Thoracic aorta (tissue), 2 donors: ENCODE measurements around the gene SMIM1. TPM values are rescaled to one million over a fixed set of nuclear protein-coding genes. Genes with fewer than 3 reads are reported as not detected.

ENCODE experiments used
- ATAC-seq: fragments of 150-250 bp; one replicate; pipeline ENCODE4 v1.8.0; 2017; ENCODE audit warnings: low read depth; ENCODE audit not compliant: insufficient number of reproducible peaks, low FRiP score
- DNase-seq: peaks from one replicate; pipeline ENCODE4 v3.0.0-alpha.2; 2020; ENCODE audit warnings: low spot score
- H3K27ac ChIP-seq, 2 donors: fragments of 200-600 bp; sonication (generic); 1 replicate in 1 of 2; 2 replicates in 1 of 2; pipeline ENCODE4 v1.5.1; 2016; ENCODE audit warnings: mild to moderate bottlenecking in 2 of 2, moderate library complexity in 2 of 2
- H3K27me3 ChIP-seq: fragments of 200-600 bp; sonication (generic); replicated peaks from 2 replicates; pipeline ENCODE4 v1.6.0; 2016; ENCODE audit warnings: mild to moderate bottlenecking; ENCODE audit not compliant: insufficient read depth
- H3K36me3 ChIP-seq: fragments of 200-600 bp; sonication (generic); one replicate; pipeline ENCODE4 v1.5.1; 2016
- H3K4me1 ChIP-seq, 2 donors: fragments of 200-600 bp; sonication (generic); 1 replicate in 1 of 2; 2 replicates in 1 of 2; pipeline versions ENCODE4 v1.5.1 to v1.6.0; 2016; ENCODE audit warnings: low read depth in 2 of 2, mild to moderate bottlenecking in 1 of 2; ENCODE audit not compliant: control insufficient read depth in 1 of 2
- H3K4me3 ChIP-seq: fragments of 200-600 bp; sonication (generic); 2 replicates; pipeline ENCODE4 v1.5.1; 2016; ENCODE audit warnings: mild to moderate bottlenecking
- H3K9me3 ChIP-seq: fragments of 200-600 bp; sonication (generic); 2 replicates; pipeline ENCODE4 v1.5.1; 2016
- CTCF ChIP-seq: fragments of 200-600 bp; sonication (generic); IDR thresholded peaks from one replicate; pipeline ENCODE4 v1.5.1; 2019; ENCODE audit warnings: antibody characterized with exemption
- total RNA-seq, 2 donors: library from RNA; depleted of rRNA; stranded (reverse); fragments of >200 nt; gene quantifications; one replicate each; pipeline versions ENCODE4 v1.1.0 to v1.2.3, GENCODE V29; 2016

Gene SMIM1
- total RNA-seq, 2 donors from 2014 or later: 2.6 to 4.6 TPM

GRCh38 chr1:3777647-3778589, 5.4 kb downstream of the SMIM1 start:
- Histone ChIP-seq H3K27ac (no peak overlapping the region), H3K9me3 (no peaks in the 10 kb centered on the region), H3K4me1 (peaks cover 2 to 10% of the 10 kb centered on the region in 2 donors), H3K4me3 (no peak overlapping the region), H3K27me3 (no peaks in the 10 kb centered on the region), H3K36me3 (peaks cover 28% of the 10 kb centered on the region)
- no peak for TF ChIP-seq CTCF
- DNase-seq (no peak), ATAC-seq (no peak)

- Histone ChIP-seq H3K36me3 (peaks cover 33% of the 10 kb centered on the region), H3K27ac (no peak overlapping the region)
- no peak for ATAC-seq
Measured at GRCh38 chr1:3778590-3779264, 6.2 kb downstream of the SMIM1 start.

GRCh38 chr1:3779265-3779911, 6.8 kb downstream of the SMIM1 start:
- no peak for ATAC-seq
- H3K9me3 ChIP-seq: no peaks in the 10 kb centered on the region

More at GRCh38 chr1:3778590-3779264, 6.2 kb downstream of the SMIM1 start:
- no peaks in the 10 kb centered on the region for H3K9me3 ChIP-seq
- TF ChIP-seq CTCF: no peak
- no peaks in the 10 kb centered on the region for H3K27me3 ChIP-seq
- peaks cover 0 to 2% of the 10 kb centered on the region in 2 donors for H3K4me1 ChIP-seq
- H3K4me3 ChIP-seq: no peak overlapping the region
- no peak for DNase-seq

GRCh38 chr1:3779912-3780416, 7.4 kb downstream of the SMIM1 start:
- Histone ChIP-seq H3K27me3 (no peaks in the 10 kb centered on the region), H3K27ac (no peak overlapping the region), H3K4me3 (no peak overlapping the region), H3K9me3 (no peaks in the 10 kb centered on the region), H3K4me1 (no peaks in the 10 kb centered on the region), H3K36me3 (peaks cover 46% of the 10 kb centered on the region)
- TF ChIP-seq CTCF: no peak
- DNase-seq (no peak), ATAC-seq (no peak)

More at GRCh38 chr1:3779265-3779911, 6.8 kb downstream of the SMIM1 start:
- DNase-seq: no peak
- no peak for TF ChIP-seq CTCF
- no peak overlapping the region for H3K27ac ChIP-seq
- no peak overlapping the region for H3K4me3 ChIP-seq
- H3K36me3 ChIP-seq: peaks cover 40% of the 10 kb centered on the region
- no peaks in the 10 kb centered on the region for H3K4me1 ChIP-seq
- no peaks in the 10 kb centered on the region for H3K27me3 ChIP-seq
